MM.1S (cell line): ENCODE data around the gene ZNF829.

Source experiments
- DNase-seq: peaks from one replicate; pipeline ENCODE4 v3.0.0-alpha.2; 2015
- H2AFZ ChIP-seq: fragments of 300-600 bp; sonication (generic); 2 replicates; pipeline ENCODE4 v1.6.0; 2016; ENCODE audit warnings: antibody characterized with exemption, low read length
- H3F3A ChIP-seq: fragments of 300-600 bp; sonication (generic); 2 replicates; pipeline ENCODE4 v1.6.1; 2016; ENCODE audit warnings: mild to moderate bottlenecking, antibody characterized with exemption, low read length, moderate library complexity, mixed read lengths; ENCODE audit not compliant: insufficient read depth
- H3K27ac ChIP-seq: fragments of 300-600 bp; sonication (generic); 2 replicates; pipeline ENCODE4 v1.5.1; 2016; ENCODE audit warnings: mild to moderate bottlenecking, low read length
- H3K27me3 ChIP-seq: fragments of 300-600 bp; sonication (generic); replicated peaks from 2 replicates; pipeline ENCODE4 v1.6.0; 2016; ENCODE audit warnings: low read length; ENCODE audit not compliant: insufficient read depth
- H3K36me3 ChIP-seq: fragments of 300-600 bp; sonication (generic); replicated peaks from 2 replicates; pipeline ENCODE4 v1.6.1; 2016; ENCODE audit warnings: mild to moderate bottlenecking, low read length, mixed read lengths; ENCODE audit not compliant: insufficient read depth
- H3K4me1 ChIP-seq: fragments of 300-600 bp; sonication (generic); 2 replicates; pipeline ENCODE4 v1.6.1; 2016; ENCODE audit warnings: low read length, mixed read lengths
- H3K4me2 ChIP-seq: fragments of 300-600 bp; sonication (generic); 2 replicates; pipeline ENCODE4 v1.6.0; 2016; ENCODE audit warnings: low read depth, low read length
- H3K4me3 ChIP-seq: fragments of 300-600 bp; sonication (generic); 2 replicates; pipeline ENCODE4 v1.5.1; 2016; ENCODE audit warnings: low read length, mixed read lengths
- H3K79me2 ChIP-seq: fragments of 300-600 bp; sonication (generic); 2 replicates; pipeline ENCODE4 v1.6.1; 2016; ENCODE audit warnings: mixed run types, low read length, mixed read lengths
- H3K9ac ChIP-seq: fragments of 300-600 bp; sonication (generic); 2 replicates; pipeline ENCODE4 v1.6.1; 2016; ENCODE audit warnings: low read length, mixed read lengths
- H3K9me2 ChIP-seq: fragments of 300-600 bp; sonication (generic); replicated peaks from 2 replicates; pipeline ENCODE4 v1.6.1; 2016; ENCODE audit warnings: mild to moderate bottlenecking, low read length, mixed read lengths; ENCODE audit not compliant: insufficient read depth
- H3K9me3 ChIP-seq: fragments of 300-600 bp; sonication (generic); replicated peaks from 2 replicates; pipeline ENCODE4 v1.6.1; 2016; ENCODE audit warnings: mild to moderate bottlenecking, low read length, mixed read lengths; ENCODE audit not compliant: insufficient read depth
- H4K20me1 ChIP-seq: fragments of 300-600 bp; sonication (generic); 2 replicates; pipeline ENCODE4 v1.6.1; 2016; ENCODE audit warnings: mild to moderate bottlenecking, low read length, moderate library complexity, mixed read lengths; ENCODE audit not compliant: insufficient read depth
- EZH2 ChIP-seq: fragments of 300-600 bp; sonication (generic); optimal IDR thresholded peaks from 2 replicates; pipeline ENCODE3; 2017; ENCODE audit warnings: low read depth, mild to moderate bottlenecking, antibody characterized with exemption, low read length, mixed read lengths
- EZH2phosphoT487 ChIP-seq: fragments of 300-600 bp; sonication (generic); IDR thresholded peaks from 2 replicates; pipeline ENCODE4 v1.6.1; 2018; ENCODE audit warnings: antibody characterized with exemption, low read length
- TF ChIP-seq, protein P1 (sequence below): fragments of 300-600 bp; sonication (generic); IDR thresholded peaks from 2 replicates; pipeline ENCODE4 v1.5.1; 2016; ENCODE audit warnings: antibody characterized with exemption, low read length, mixed read lengths

The ZNF829 gene

GRCh38 chr19:36950335-36951119 is 34.4 kb upstream of the ZNF829 start:
- no peak overlapping the region for H3K4me3 ChIP-seq
- H3K9me3 ChIP-seq: no peaks in the 10 kb centered on the region
- TF ChIP-seq EZH2phosphoT487 (no peak), EZH2 (no peak)
- TF ChIP-seq, protein P1, sequence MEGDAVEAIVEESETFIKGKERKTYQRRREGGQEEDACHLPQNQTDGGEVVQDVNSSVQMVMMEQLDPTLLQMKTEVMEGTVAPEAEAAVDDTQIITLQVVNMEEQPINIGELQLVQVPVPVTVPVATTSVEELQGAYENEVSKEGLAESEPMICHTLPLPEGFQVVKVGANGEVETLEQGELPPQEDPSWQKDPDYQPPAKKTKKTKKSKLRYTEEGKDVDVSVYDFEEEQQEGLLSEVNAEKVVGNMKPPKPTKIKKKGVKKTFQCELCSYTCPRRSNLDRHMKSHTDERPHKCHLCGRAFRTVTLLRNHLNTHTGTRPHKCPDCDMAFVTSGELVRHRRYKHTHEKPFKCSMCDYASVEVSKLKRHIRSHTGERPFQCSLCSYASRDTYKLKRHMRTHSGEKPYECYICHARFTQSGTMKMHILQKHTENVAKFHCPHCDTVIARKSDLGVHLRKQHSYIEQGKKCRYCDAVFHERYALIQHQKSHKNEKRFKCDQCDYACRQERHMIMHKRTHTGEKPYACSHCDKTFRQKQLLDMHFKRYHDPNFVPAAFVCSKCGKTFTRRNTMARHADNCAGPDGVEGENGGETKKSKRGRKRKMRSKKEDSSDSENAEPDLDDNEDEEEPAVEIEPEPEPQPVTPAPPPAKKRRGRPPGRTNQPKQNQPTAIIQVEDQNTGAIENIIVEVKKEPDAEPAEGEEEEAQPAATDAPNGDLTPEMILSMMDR: no peak
- no peaks in the 10 kb centered on the region for H3K9me2 ChIP-seq
- H3K36me3 ChIP-seq: no peaks in the 10 kb centered on the region
- H3F3A ChIP-seq: no peaks in the 10 kb centered on the region
- H3K4me1 ChIP-seq: no peaks in the 10 kb centered on the region
- no peak overlapping the region for H3K27ac ChIP-seq
- H3K4me2 ChIP-seq: no peak overlapping the region
- no peaks in the 10 kb centered on the region for H3K79me2 ChIP-seq
- H3K9ac ChIP-seq: no peak overlapping the region
- no peak for DNase-seq
- H2AFZ ChIP-seq: no peak overlapping the region
- no peaks in the 10 kb centered on the region for H4K20me1 ChIP-seq
- H3K27me3 ChIP-seq: no peaks in the 10 kb centered on the region

- Histone ChIP-seq H2AFZ (no peak overlapping the region), H3K9me3 (no peaks in the 10 kb centered on the region), H3K4me1 (no peaks in the 10 kb centered on the region), H4K20me1 (no peaks in the 10 kb centered on the region), H3K79me2 (no peaks in the 10 kb centered on the region), H3K27ac (no peak overlapping the region), H3K9ac (no peak overlapping the region), H3K4me3 (no peak overlapping the region), H3F3A (no peaks in the 10 kb centered on the region), H3K36me3 (no peaks in the 10 kb centered on the region), H3K27me3 (no peaks in the 10 kb centered on the region), H3K4me2 (no peak overlapping the region), H3K9me2 (no peaks in the 10 kb centered on the region)
- TF ChIP-seq EZH2phosphoT487 (no peak), EZH2 (no peak)
- TF ChIP-seq, protein P1: no peak
- no peak for DNase-seq
These were observed 23.1 kb upstream of the ZNF829 start for GRCh38 chr19:36939153-36939552.

DNA sequence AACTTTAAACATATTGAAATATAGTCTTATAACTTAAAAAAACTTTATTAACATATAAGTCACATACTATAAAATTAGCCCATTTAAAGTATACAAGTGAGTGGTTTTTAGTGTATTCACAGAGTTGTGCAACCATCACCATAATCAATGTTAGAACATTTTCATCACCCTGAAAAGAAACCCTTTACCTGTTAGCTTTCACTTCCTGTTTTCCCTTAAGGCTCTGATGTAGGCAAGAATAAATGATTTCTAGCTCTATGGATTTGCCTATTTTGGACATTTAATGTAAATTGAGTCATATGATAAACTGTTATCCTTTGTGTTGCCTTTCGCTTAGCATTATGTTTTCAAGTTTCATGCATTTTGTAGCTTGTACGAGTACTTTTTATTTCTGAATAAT is 15.6 kb upstream of the ZNF829 start:
- H3K4me1 ChIP-seq: no peaks in the 10 kb centered on the region
- DNase-seq: no peak
- H3K9me2 ChIP-seq: no peaks in the 10 kb centered on the region
- H2AFZ ChIP-seq: no peak overlapping the region
- H3K9me3 ChIP-seq: no peaks in the 10 kb centered on the region
- no peak overlapping the region for H3K27ac ChIP-seq
- no peaks in the 10 kb centered on the region for H3K36me3 ChIP-seq
- no peaks in the 10 kb centered on the region for H3K27me3 ChIP-seq
- no peak overlapping the region for H3K9ac ChIP-seq
- no peak overlapping the region for H3K4me3 ChIP-seq
- TF ChIP-seq, protein P1: no peak
- TF ChIP-seq EZH2phosphoT487 (no peak), EZH2 (no peak)
- no peaks in the 10 kb centered on the region for H3K79me2 ChIP-seq
- no peak overlapping the region for H3K4me2 ChIP-seq
- no peaks in the 10 kb centered on the region for H3F3A ChIP-seq
- no peaks in the 10 kb centered on the region for H4K20me1 ChIP-seq
